Measurements from ENCODE around the gene SLC24A3. TPM values are rescaled to one million over a fixed set of nuclear protein-coding genes. Genes with fewer than 3 reads are reported as not detected.

The SLC24A3 gene
- total and polyA plus RNA-seq, 7 experiments from 2014 or later = 0.58 to 1.0 TPM; not detected in 5

- ATAC-seq (no peak), DNase-seq (no peak)
- no peaks in the 10 kb centered on the region for H3K27me3 ChIP-seq (ENCODE audit: control insufficient read depth in 2 of 2, insufficient read depth in 2 of 2, low read length in 2 of 2)
- no peaks in the 10 kb centered on the region for H3K9me3 Mint-ChIP-seq
- intact Hi-C loops (cut with micrococcal nuclease) = no loop called here
- H3K27ac Mint-ChIP-seq = no peak overlapping the region
- peaks cover 4 to 20% (median 17%) of the 10 kb centered on the region in 5 donors for H3K27me3 Mint-ChIP-seq
- no peak overlapping the region for H3K4me3 Mint-ChIP-seq
- no peaks in the 10 kb centered on the region for H3K4me1 ChIP-seq (ENCODE audit: control insufficient read depth in 2 of 2, insufficient read depth in 2 of 2, low read length in 2 of 2)
- no peak overlapping the region for H3K4me3 ChIP-seq (ENCODE audit: low read length)
- ChIA-PET CTCF (no interaction called here), POLR2A (no interaction called here)
- no peaks in the 10 kb centered on the region for H3K9me3 ChIP-seq (ENCODE audit: control insufficient read depth in 2 of 3, low read length in 3 of 3)
- H3K36me3 Mint-ChIP-seq = no peaks in the 10 kb centered on the region
- H3K36me3 ChIP-seq (ENCODE audit: control insufficient read depth in 2 of 3, insufficient read depth in 3 of 3, low read length in 3 of 3) = no peaks in the 10 kb centered on the region
- peaks cover 0 to 9% (median 0%) of the 10 kb centered on the region in 7 donors for H3K4me1 Mint-ChIP-seq
- H3K27ac ChIP-seq (ENCODE audit: low read depth, low read length) = no peak overlapping the region
Measured at GRCh38 chr20:19690462-19690861, 478.0 kb downstream of the SLC24A3 start.

- H3K4me3 Mint-ChIP-seq = no peak overlapping the region
- intact Hi-C loops (cut with micrococcal nuclease) = no loop called here
- Histone ChIP-seq H3K9me3 (ENCODE audit: control insufficient read depth in 2 of 3, low read length in 3 of 3) (no peaks in the 10 kb centered on the region), H3K27ac (ENCODE audit: low read depth, low read length) (no peak overlapping the region), H3K27me3 (ENCODE audit: control insufficient read depth in 2 of 2, insufficient read depth in 2 of 2, low read length in 2 of 2) (no peaks in the 10 kb centered on the region), H3K4me3 (ENCODE audit: low read length) (no peak overlapping the region), H3K36me3 (ENCODE audit: control insufficient read depth in 2 of 3, insufficient read depth in 3 of 3, low read length in 3 of 3) (no peaks in the 10 kb centered on the region), H3K4me1 (ENCODE audit: control insufficient read depth in 2 of 2, insufficient read depth in 2 of 2, low read length in 2 of 2) (no peaks in the 10 kb centered on the region)
- no peak for DNase-seq
- H3K27me3 Mint-ChIP-seq = peaks cover 4 to 19% (median 16%) of the 10 kb centered on the region in 5 donors
- H3K36me3 Mint-ChIP-seq = no peaks in the 10 kb centered on the region
- H3K4me1 Mint-ChIP-seq = peaks cover 0 to 9% (median 0%) of the 10 kb centered on the region in 7 donors
- POLR2A ChIA-PET = no interaction called here
- no peak for ATAC-seq
- H3K27ac Mint-ChIP-seq = no peak overlapping the region
- CTCF ChIA-PET = no interaction called here
- H3K9me3 Mint-ChIP-seq = no peaks in the 10 kb centered on the region
Measured at GRCh38 chr20:19691125-19691524, 478.7 kb downstream of the SLC24A3 start.

GRCh38 chr20:19692100-19692499, 479.7 kb downstream of the SLC24A3 start:
- Mint-ChIP-seq H3K27ac (no peak overlapping the region), H3K4me3 (no peak overlapping the region), H3K27me3 (peaks cover 4 to 19% (median 16%) of the 10 kb centered on the region in 5 donors), H3K36me3 (no peaks in the 10 kb centered on the region), H3K9me3 (no peaks in the 10 kb centered on the region), H3K4me1 (peaks cover 0 to 9% (median 0%) of the 10 kb centered on the region in 7 donors)
- no peak overlapping the region for H3K4me3 ChIP-seq (ENCODE audit: low read length)
- H3K27ac ChIP-seq (ENCODE audit: low read depth, low read length) = no peak overlapping the region
- H3K36me3 ChIP-seq (ENCODE audit: control insufficient read depth in 2 of 3, insufficient read depth in 3 of 3, low read length in 3 of 3) = no peaks in the 10 kb centered on the region
- DNase-seq (no peak), ATAC-seq (no peak)
- intact Hi-C loops (cut with micrococcal nuclease) = loop anchor here in 1 of 2 donors (1.0 kb wide), 1 partner anchor 303 kb away; no protein-coding TSS in a partner anchor
- no peaks in the 10 kb centered on the region for H3K9me3 ChIP-seq (ENCODE audit: control insufficient read depth in 2 of 3, low read length in 3 of 3)
- CTCF ChIA-PET = no interaction called here
- POLR2A ChIA-PET = no interaction called here
- no peaks in the 10 kb centered on the region for H3K27me3 ChIP-seq (ENCODE audit: control insufficient read depth in 2 of 2, insufficient read depth in 2 of 2, low read length in 2 of 2)
- H3K4me1 ChIP-seq (ENCODE audit: control insufficient read depth in 2 of 2, insufficient read depth in 2 of 2, low read length in 2 of 2) = no peaks in the 10 kb centered on the region

GRCh38 chr20:19692685-19693119, 480.3 kb downstream of the SLC24A3 start:
- DNase-seq = peak in 5 of 9 donors; percentile 3 to 46 (median 22)
- Mint-ChIP-seq H3K9me3 (no peaks in the 10 kb centered on the region), H3K4me1 (peaks cover 0 to 9% (median 0%) of the 10 kb centered on the region in 7 donors), H3K4me3 (no peak overlapping the region), H3K27me3 (peaks cover 4 to 19% (median 16%) of the 10 kb centered on the region in 5 donors), H3K36me3 (no peaks in the 10 kb centered on the region), H3K27ac (peak overlapping the region in 1 of 9 donors; percentile 28)
- H3K4me3 ChIP-seq (ENCODE audit: low read length) = no peak overlapping the region
- POLR2A ChIA-PET = no interaction called here
- CTCF ChIA-PET = interaction anchor here (0.7 kb wide), 1 partner anchor 88 kb away, joined by 4 read pairs; no protein-coding TSS in a partner anchor
- ATAC-seq = peak; percentile 48
- no peak overlapping the region for H3K27ac ChIP-seq (ENCODE audit: low read depth, low read length)
- intact Hi-C loops (cut with micrococcal nuclease) = loop anchor here in 1 of 2 donors (1.0 kb wide), 1 partner anchor 303 kb away; no protein-coding TSS in a partner anchor
- no peaks in the 10 kb centered on the region for H3K27me3 ChIP-seq (ENCODE audit: control insufficient read depth in 2 of 2, insufficient read depth in 2 of 2, low read length in 2 of 2)
- no peaks in the 10 kb centered on the region for H3K9me3 ChIP-seq (ENCODE audit: control insufficient read depth in 2 of 3, low read length in 3 of 3)
- H3K4me1 ChIP-seq (ENCODE audit: control insufficient read depth in 2 of 2, insufficient read depth in 2 of 2, low read length in 2 of 2) = no peaks in the 10 kb centered on the region
- H3K36me3 ChIP-seq (ENCODE audit: control insufficient read depth in 2 of 3, insufficient read depth in 3 of 3, low read length in 3 of 3) = no peaks in the 10 kb centered on the region

- CTCF ChIA-PET = no interaction called here
- Histone ChIP-seq H3K36me3 (ENCODE audit: control insufficient read depth in 2 of 3, insufficient read depth in 3 of 3, low read length in 3 of 3) (no peaks in the 10 kb centered on the region), H3K4me3 (ENCODE audit: low read length) (no peak overlapping the region), H3K9me3 (ENCODE audit: control insufficient read depth in 2 of 3, low read length in 3 of 3) (no peaks in the 10 kb centered on the region), H3K27ac (ENCODE audit: low read depth, low read length) (no peak overlapping the region), H3K4me1 (ENCODE audit: control insufficient read depth in 2 of 2, insufficient read depth in 2 of 2, low read length in 2 of 2) (no peaks in the 10 kb centered on the region), H3K27me3 (ENCODE audit: control insufficient read depth in 2 of 2, insufficient read depth in 2 of 2, low read length in 2 of 2) (no peaks in the 10 kb centered on the region)
- Mint-ChIP-seq H3K27ac (no peak overlapping the region), H3K9me3 (peaks cover 0 to 3% (median 0%) of the 10 kb centered on the region in 11 donors), H3K27me3 (peaks cover 4 to 19% (median 16%) of the 10 kb centered on the region in 5 donors), H3K4me1 (peaks cover 0 to 9% (median 0%) of the 10 kb centered on the region in 7 donors), H3K36me3 (no peaks in the 10 kb centered on the region), H3K4me3 (no peak overlapping the region)
- intact Hi-C loops (cut with micrococcal nuclease) = no loop called here
- ATAC-seq (no peak), DNase-seq (no peak)
- POLR2A ChIA-PET = no interaction called here
Measured at GRCh38 chr20:19693508-19693907, 481.1 kb downstream of the SLC24A3 start.

GRCh38 chr20:19695081-19695480, 482.6 kb downstream of the SLC24A3 start:
- H3K36me3 Mint-ChIP-seq = no peaks in the 10 kb centered on the region
- DNase-seq = no peak
- ChIA-PET CTCF (interaction anchor here (0.7 kb wide), 1 partner anchor 71 kb away, joined by 3 read pairs; no protein-coding TSS in a partner anchor), POLR2A (no interaction called here)
- H3K9me3 ChIP-seq (ENCODE audit: control insufficient read depth in 2 of 3, low read length in 3 of 3) = no peaks in the 10 kb centered on the region
- H3K4me3 ChIP-seq (ENCODE audit: low read length) = no peak overlapping the region
- intact Hi-C loops (cut with micrococcal nuclease) = no loop called here
- H3K4me3 Mint-ChIP-seq = no peak overlapping the region
- peaks cover 0 to 3% (median 0%) of the 10 kb centered on the region in 11 donors for H3K9me3 Mint-ChIP-seq
- H3K4me1 Mint-ChIP-seq = peaks cover 0 to 9% (median 0%) of the 10 kb centered on the region in 7 donors
- peaks cover 4 to 19% (median 16%) of the 10 kb centered on the region in 5 donors for H3K27me3 Mint-ChIP-seq
- no peaks in the 10 kb centered on the region for H3K4me1 ChIP-seq (ENCODE audit: control insufficient read depth in 2 of 2, insufficient read depth in 2 of 2, low read length in 2 of 2)
- no peak overlapping the region for H3K27ac ChIP-seq (ENCODE audit: low read depth, low read length)
- no peaks in the 10 kb centered on the region for H3K27me3 ChIP-seq (ENCODE audit: control insufficient read depth in 2 of 2, insufficient read depth in 2 of 2, low read length in 2 of 2)
- no peak for ATAC-seq
- H3K27ac Mint-ChIP-seq = no peak overlapping the region
- no peaks in the 10 kb centered on the region for H3K36me3 ChIP-seq (ENCODE audit: control insufficient read depth in 2 of 3, insufficient read depth in 3 of 3, low read length in 3 of 3)

GRCh38 chr20:19696620-19697019, 484.2 kb downstream of the SLC24A3 start:
- no peaks in the 10 kb centered on the region for H3K27me3 ChIP-seq (ENCODE audit: control insufficient read depth in 2 of 2, insufficient read depth in 2 of 2, low read length in 2 of 2)
- Mint-ChIP-seq H3K4me3 (no peak overlapping the region), H3K27me3 (peaks cover 0 to 15% (median 9%) of the 10 kb centered on the region in 5 donors), H3K4me1 (peaks cover 0 to 9% (median 0%) of the 10 kb centered on the region in 7 donors), H3K36me3 (no peaks in the 10 kb centered on the region), H3K9me3 (peaks cover 0 to 5% (median 0%) of the 10 kb centered on the region in 11 donors), H3K27ac (no peak overlapping the region)
- ChIA-PET CTCF (no interaction called here), POLR2A (no interaction called here)
- H3K4me3 ChIP-seq (ENCODE audit: low read length) = no peak overlapping the region
- H3K9me3 ChIP-seq (ENCODE audit: control insufficient read depth in 2 of 3, low read length in 3 of 3) = no peaks in the 10 kb centered on the region
- DNase-seq (no peak), ATAC-seq (no peak)
- no peaks in the 10 kb centered on the region for H3K36me3 ChIP-seq (ENCODE audit: control insufficient read depth in 2 of 3, insufficient read depth in 3 of 3, low read length in 3 of 3)
- intact Hi-C loops (cut with micrococcal nuclease) = no loop called here
- H3K4me1 ChIP-seq (ENCODE audit: control insufficient read depth in 2 of 2, insufficient read depth in 2 of 2, low read length in 2 of 2) = no peaks in the 10 kb centered on the region
- H3K27ac ChIP-seq (ENCODE audit: low read depth, low read length) = no peak overlapping the region

Data from naive thymus-derived CD4-positive, alpha-beta T cell (primary cell).